ENCODE data around the gene DYNLRB1.

Gene DYNLRB1

GRCh38 chr20:34566978-34567891, 51.0 kb downstream of the DYNLRB1 start:
- TF ChIP-seq CTCF (conservative IDR thresholded peaks at IDR 0.05) = no peak
- no peak overlapping the region for H3K27ac ChIP-seq

- no peak overlapping the region for H3K27ac ChIP-seq
- TF ChIP-seq CTCF (conservative IDR thresholded peaks at IDR 0.05) = no peak
These were observed 52.0 kb downstream of the DYNLRB1 start for GRCh38 chr20:34567892-34568865.

- no peak overlapping the region for H3K27ac ChIP-seq
- TF ChIP-seq CTCF (conservative IDR thresholded peaks at IDR 0.05) = no peak
These were observed 53.4 kb downstream of the DYNLRB1 start for GRCh38 chr20:34569598-34569997.

GRCh38 chr20:34570859-34571306, 54.7 kb downstream of the DYNLRB1 start:
- no peak for TF ChIP-seq CTCF (conservative IDR thresholded peaks at IDR 0.05)
- H3K27ac ChIP-seq = no peak overlapping the region

GRCh38 chr20:34571753-34572152, 55.5 kb downstream of the DYNLRB1 start:
- H3K27ac ChIP-seq = no peak overlapping the region
- TF ChIP-seq CTCF (conservative IDR thresholded peaks at IDR 0.05) = no peak

GRCh38 chr20:34573541-34574300, 57.5 kb downstream of the DYNLRB1 start:
- no peak for TF ChIP-seq CTCF (conservative IDR thresholded peaks at IDR 0.05)
- no peak overlapping the region for H3K27ac ChIP-seq

Measured in VCaP (cell line).